SK-N-SH treated with all-trans-retinoic acid at 6 μM for 48 hours (cell line): ENCODE data around the gene CAMK4.

Experiments
- ATAC-seq: fragments of 200-7000 bp; cut with Tn5 transposase; 3 replicates; pipeline ENCODE4 v1.9.1; 2020; ENCODE audit warnings: mild to moderate bottlenecking, moderate library complexity
- ARNTL ChIP-seq: fragments of 450-650 bp; formaldehyde crosslinking; IDR thresholded peaks from 2 replicates; pipeline ENCODE4 v1.5.0; 2020; ENCODE audit warnings: low read depth, mild to moderate bottlenecking, moderate library complexity, borderline replicate concordance
- BACH2 ChIP-seq: fragments of 250-450 bp; sonication (Bioruptor Pico); IDR thresholded peaks from 2 replicates; pipeline ENCODE4 v1.9.0; 2021; ENCODE audit warnings: mild to moderate bottlenecking, borderline replicate concordance
- CSDC2 ChIP-seq: fragments of 250-450 bp; sonication (Bioruptor Pico); IDR thresholded peaks from 2 replicates; pipeline ENCODE4 v1.5.0; 2020; ENCODE audit warnings: mild to moderate bottlenecking, moderate library complexity
- ESRRG ChIP-seq: fragments of 250-450 bp; sonication (Bioruptor Pico); IDR thresholded peaks from 2 replicates; pipeline ENCODE4 v1.6.1; 2021; ENCODE audit warnings: mild to moderate bottlenecking
- GLIS3 ChIP-seq: fragments of 250-450 bp; sonication (Bioruptor Pico); IDR thresholded peaks from 2 replicates; pipeline ENCODE4 v1.5.0; 2020; ENCODE audit warnings: mild to moderate bottlenecking, moderate library complexity
- ISL1 ChIP-seq: fragments of 250-450 bp; sonication (Bioruptor Pico); IDR thresholded peaks from 2 replicates; pipeline ENCODE4 v2.1.2; 2022; ENCODE audit warnings: mild to moderate bottlenecking, moderate library complexity
- OSR1 ChIP-seq: fragments of 250-450 bp; sonication (Bioruptor Pico); IDR thresholded peaks from 2 replicates; pipeline ENCODE4 v1.8.0; 2022; ENCODE audit warnings: moderate library complexity, mild to moderate bottlenecking, inconsistent platforms
- PPARA ChIP-seq: fragments of 250-450 bp; sonication (Bioruptor Pico); IDR thresholded peaks from 2 replicates; pipeline ENCODE4 v1.5.0; 2020; ENCODE audit warnings: mild to moderate bottlenecking, borderline replicate concordance
- RARB ChIP-seq: fragments of 250-450 bp; sonication (Bioruptor Pico); IDR thresholded peaks from 2 replicates; pipeline ENCODE4 v1.8.0; 2021; ENCODE audit warnings: mild to moderate bottlenecking, moderate library complexity
- SNAI2 ChIP-seq: fragments of 250-450 bp; sonication (Bioruptor Pico); IDR thresholded peaks from 2 replicates; pipeline ENCODE4 v1.5.0; 2020; ENCODE audit warnings: mild to moderate bottlenecking, moderate library complexity
- TCF4 ChIP-seq: fragments of 250-450 bp; sonication (Bioruptor Pico); IDR thresholded peaks from 2 replicates; pipeline ENCODE4 v1.8.0; 2021; ENCODE audit warnings: mild to moderate bottlenecking, moderate library complexity, borderline replicate concordance
- TOX ChIP-seq: fragments of 250-450 bp; sonication (Bioruptor Pico); IDR thresholded peaks from 2 replicates; pipeline ENCODE4 v1.8.0; 2021; ENCODE audit warnings: mild to moderate bottlenecking, moderate library complexity, borderline replicate concordance
- ZC3H10 ChIP-seq: fragments of 250-450 bp; sonication (Bioruptor Pico); IDR thresholded peaks from 2 replicates; pipeline ENCODE4 v1.5.1; 2021; ENCODE audit warnings: mild to moderate bottlenecking, moderate library complexity
- ZFP3 ChIP-seq: fragments of 250-450 bp; sonication (Bioruptor Pico); IDR thresholded peaks from 2 replicates; pipeline ENCODE4 v1.5.0; 2020; ENCODE audit warnings: mild to moderate bottlenecking, moderate library complexity
- ZFP30 ChIP-seq: fragments of 450-650 bp; formaldehyde crosslinking; IDR thresholded peaks from 2 replicates; pipeline ENCODE4 v1.5.0; 2022; ENCODE audit warnings: mild to moderate bottlenecking, moderate library complexity
- ZNF565 ChIP-seq: fragments of 450-650 bp; formaldehyde crosslinking; conservative IDR thresholded peaks from 2 replicates; pipeline ENCODE4 v1.5.0; 2020; ENCODE audit warnings: low read depth, mild to moderate bottlenecking, moderate library complexity
- ZNF70 ChIP-seq: fragments of 450-650 bp; formaldehyde crosslinking; IDR thresholded peaks from 2 replicates; pipeline ENCODE4 v1.5.0; 2020; ENCODE audit warnings: mild to moderate bottlenecking, moderate library complexity
- ZNF8 ChIP-seq: fragments of 450-650 bp; formaldehyde crosslinking; IDR thresholded peaks from 2 replicates; pipeline ENCODE4 v1.5.0; 2020; ENCODE audit warnings: mild to moderate bottlenecking, moderate library complexity
- TF ChIP-seq, protein P1 (sequence below): fragments of 250-450 bp; sonication (Bioruptor Pico); IDR thresholded peaks from 2 replicates; pipeline ENCODE4 v1.5.1; 2020; ENCODE audit warnings: low read depth, mild to moderate bottlenecking, moderate library complexity
- TF ChIP-seq, protein P2 (sequence below): fragments of 250-450 bp; sonication (Bioruptor Pico); IDR thresholded peaks from 2 replicates; pipeline ENCODE4 v1.8.0; 2021; ENCODE audit warnings: low read depth, mild to moderate bottlenecking, moderate library complexity, borderline replicate concordance
- TF ChIP-seq, protein P3 (sequence below): fragments of 250-450 bp; sonication (Bioruptor Pico); IDR thresholded peaks from 2 replicates; pipeline ENCODE4 v1.5.1; 2021; ENCODE audit warnings: mild to moderate bottlenecking, moderate library complexity
- TF ChIP-seq, protein P4 (sequence below): fragments of 250-450 bp; sonication (Bioruptor Pico); IDR thresholded peaks from 2 replicates; pipeline ENCODE4 v1.5.0; 2020; ENCODE audit warnings: mild to moderate bottlenecking, moderate library complexity
- TF ChIP-seq, protein P5 (sequence below): fragments of 250-450 bp; sonication (Bioruptor Pico); IDR thresholded peaks from 2 replicates; pipeline ENCODE4 v1.8.0; 2020; ENCODE audit warnings: mild to moderate bottlenecking, moderate library complexity, borderline replicate concordance

Gene CAMK4

DNA sequence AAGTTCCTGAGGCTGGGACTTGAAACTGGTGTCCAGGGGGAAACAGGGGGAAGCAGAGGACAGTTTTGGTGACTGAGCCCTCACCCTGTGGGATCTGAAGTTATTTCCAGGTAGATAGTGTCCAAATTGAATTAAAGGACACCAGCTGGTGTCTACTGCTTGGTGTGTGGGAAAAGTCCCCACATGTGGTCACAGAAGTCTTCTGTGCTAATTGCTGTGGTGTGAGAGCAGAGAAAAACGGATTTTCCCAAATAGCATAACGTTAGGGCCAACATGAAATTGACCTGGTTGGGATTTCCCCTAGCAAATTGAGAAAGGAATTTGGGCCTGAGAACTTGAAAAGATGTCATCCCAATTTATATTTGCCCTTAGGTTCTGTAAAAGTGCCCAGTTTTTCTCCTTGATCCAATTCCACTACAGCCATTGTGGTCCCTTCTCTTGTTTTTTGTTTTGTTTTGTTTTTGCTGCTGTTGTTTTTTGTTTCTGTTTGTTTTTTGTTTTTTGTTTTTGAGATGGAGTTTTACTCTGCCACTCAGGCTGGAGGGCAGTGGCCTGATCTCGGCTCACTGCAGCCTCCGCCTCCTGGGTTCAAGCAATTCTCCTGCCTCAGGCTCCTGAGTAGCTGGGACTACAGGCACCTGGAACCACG, 293.8 kb downstream of the CAMK4 start (continued):
- TF ChIP-seq ZNF565 (CRISPR knock-in tag): no peak

DNA sequence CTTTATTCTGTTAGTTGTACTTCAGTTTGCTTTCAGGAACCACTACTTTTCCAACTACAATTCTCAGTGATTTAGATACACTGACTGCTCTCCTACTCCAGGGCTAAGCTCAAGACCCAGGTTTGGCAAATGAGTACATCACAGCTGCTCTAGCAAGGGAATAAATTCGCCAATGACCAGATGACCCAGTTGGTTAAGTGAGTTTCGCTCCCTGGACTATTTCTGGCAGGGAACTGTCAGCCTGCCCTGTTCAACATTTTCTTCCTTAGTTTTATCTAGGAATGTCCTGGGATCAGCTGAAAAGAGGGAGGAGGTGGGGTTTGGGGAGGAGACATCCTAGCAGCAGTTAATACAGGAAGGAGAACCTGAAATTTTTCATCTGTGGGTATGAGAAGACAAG, 294.6 kb downstream of the CAMK4 start:
- no peak for ATAC-seq
- TF ChIP-seq TCF4 (CRISPR knock-in tag) (no peak), ZNF70 (CRISPR knock-in tag) (no peak), ARNTL (no peak), PPARA (CRISPR knock-in tag) (no peak), BACH2 (no peak), ZFP30 (CRISPR knock-in tag) (no peak), RARB (CRISPR knock-in tag) (no peak)

DNA sequence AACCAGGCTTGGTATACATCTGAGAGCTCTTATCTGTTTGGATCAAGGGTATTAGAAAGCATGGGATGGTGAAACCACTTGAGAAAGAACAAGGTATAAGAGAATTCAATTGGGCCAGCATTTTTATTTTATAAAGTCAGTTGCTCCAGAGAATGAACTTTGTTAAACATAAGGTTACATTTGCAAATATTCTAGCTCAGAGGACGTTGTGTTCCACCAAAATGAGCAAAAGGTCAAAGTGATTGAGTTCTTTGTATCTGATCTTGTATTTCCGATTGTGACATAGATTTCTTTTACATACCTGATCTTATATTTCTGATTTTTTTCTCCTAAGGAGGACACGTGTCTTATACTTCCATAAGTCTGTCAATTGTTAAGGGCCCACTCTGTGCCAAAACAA, 296.7 kb downstream of the CAMK4 start:
- TF ChIP-seq, protein P1, sequence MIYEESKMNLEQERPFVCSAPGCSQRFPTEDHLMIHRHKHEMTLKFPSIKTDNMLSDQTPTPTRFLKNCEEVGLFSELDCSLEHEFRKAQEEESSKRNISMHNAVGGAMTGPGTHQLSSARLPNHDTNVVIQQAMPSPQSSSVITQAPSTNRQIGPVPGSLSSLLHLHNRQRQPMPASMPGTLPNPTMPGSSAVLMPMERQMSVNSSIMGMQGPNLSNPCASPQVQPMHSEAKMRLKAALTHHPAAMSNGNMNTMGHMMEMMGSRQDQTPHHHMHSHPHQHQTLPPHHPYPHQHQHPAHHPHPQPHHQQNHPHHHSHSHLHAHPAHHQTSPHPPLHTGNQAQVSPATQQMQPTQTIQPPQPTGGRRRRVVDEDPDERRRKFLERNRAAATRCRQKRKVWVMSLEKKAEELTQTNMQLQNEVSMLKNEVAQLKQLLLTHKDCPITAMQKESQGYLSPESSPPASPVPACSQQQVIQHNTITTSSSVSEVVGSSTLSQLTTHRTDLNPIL (CRISPR knock-in tag): no peak
- TF ChIP-seq, protein P2, sequence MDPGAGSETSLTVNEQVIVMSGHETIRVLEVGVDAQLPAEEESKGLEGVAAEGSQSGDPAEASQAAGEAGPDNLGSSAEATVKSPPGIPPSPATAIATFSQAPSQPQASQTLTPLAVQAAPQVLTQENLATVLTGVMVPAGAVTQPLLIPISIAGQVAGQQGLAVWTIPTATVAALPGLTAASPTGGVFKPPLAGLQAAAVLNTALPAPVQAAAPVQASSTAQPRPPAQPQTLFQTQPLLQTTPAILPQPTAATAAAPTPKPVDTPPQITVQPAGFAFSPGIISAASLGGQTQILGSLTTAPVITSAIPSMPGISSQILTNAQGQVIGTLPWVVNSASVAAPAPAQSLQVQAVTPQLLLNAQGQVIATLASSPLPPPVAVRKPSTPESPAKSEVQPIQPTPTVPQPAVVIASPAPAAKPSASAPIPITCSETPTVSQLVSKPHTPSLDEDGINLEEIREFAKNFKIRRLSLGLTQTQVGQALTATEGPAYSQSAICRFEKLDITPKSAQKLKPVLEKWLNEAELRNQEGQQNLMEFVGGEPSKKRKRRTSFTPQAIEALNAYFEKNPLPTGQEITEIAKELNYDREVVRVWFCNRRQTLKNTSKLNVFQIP (CRISPR knock-in tag): no peak
- TF ChIP-seq, all 23 proteins: peak for 0
- ATAC-seq: no peak

DNA sequence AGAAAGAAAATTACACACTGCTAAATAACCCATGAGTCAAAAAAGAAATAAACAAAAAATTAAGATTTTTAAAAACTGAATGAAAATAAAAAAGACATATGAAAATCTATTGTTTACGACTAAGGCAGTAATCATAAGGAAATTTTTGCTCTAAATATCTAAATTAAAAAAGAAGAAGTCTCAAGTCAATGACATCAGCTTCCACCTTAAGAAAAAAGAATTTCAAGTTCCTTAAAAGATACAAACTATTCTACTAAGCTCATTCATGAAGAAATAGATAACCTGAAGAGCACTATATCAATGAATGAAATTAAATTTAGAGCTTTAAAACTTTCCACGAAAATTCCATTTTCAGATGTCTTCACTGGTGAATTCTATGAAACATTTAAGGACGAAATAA, 303.9 kb downstream of the CAMK4 start:
- TF ChIP-seq OSR1 (CRISPR knock-in tag) (no peak), RARB (CRISPR knock-in tag) (no peak), PPARA (CRISPR knock-in tag) (no peak), ZNF565 (CRISPR knock-in tag) (no peak), ISL1 (no peak), SNAI2 (no peak), ESRRG (CRISPR knock-in tag) (no peak), GLIS3 (CRISPR knock-in tag) (no peak)
- TF ChIP-seq, protein P3, sequence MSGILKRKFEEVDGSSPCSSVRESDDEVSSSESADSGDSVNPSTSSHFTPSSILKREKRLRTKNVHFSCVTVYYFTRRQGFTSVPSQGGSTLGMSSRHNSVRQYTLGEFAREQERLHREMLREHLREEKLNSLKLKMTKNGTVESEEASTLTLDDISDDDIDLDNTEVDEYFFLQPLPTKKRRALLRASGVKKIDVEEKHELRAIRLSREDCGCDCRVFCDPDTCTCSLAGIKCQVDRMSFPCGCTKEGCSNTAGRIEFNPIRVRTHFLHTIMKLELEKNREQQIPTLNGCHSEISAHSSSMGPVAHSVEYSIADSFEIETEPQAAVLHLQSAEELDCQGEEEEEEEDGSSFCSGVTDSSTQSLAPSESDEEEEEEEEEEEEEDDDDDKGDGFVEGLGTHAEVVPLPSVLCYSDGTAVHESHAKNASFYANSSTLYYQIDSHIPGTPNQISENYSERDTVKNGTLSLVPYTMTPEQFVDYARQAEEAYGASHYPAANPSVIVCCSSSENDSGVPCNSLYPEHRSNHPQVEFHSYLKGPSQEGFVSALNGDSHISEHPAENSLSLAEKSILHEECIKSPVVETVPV: no peak

DNA sequence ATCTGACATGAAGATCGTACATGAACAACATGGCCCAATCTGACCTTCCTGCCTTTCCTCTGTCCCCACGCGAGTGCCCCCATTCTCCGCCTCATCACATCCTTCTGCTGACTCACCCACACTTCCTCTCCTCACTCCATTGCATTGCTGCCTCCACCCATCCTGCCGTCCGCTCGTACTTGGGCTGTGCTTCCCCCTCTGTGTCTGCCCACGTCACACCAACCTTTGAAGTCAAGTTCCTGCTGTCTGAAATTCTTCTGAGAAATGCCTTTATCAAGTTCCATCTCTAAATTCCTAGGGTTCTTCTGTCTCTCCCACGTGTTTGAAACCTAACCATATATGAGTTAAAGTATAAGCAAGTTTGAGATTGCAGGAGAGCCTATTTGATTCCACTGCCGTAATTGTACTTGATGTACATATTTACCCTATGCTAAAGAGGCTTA, 306.1 kb downstream of the CAMK4 start:
- TF ChIP-seq, protein P2 (CRISPR knock-in tag): no peak
- TF ChIP-seq, protein P4, sequence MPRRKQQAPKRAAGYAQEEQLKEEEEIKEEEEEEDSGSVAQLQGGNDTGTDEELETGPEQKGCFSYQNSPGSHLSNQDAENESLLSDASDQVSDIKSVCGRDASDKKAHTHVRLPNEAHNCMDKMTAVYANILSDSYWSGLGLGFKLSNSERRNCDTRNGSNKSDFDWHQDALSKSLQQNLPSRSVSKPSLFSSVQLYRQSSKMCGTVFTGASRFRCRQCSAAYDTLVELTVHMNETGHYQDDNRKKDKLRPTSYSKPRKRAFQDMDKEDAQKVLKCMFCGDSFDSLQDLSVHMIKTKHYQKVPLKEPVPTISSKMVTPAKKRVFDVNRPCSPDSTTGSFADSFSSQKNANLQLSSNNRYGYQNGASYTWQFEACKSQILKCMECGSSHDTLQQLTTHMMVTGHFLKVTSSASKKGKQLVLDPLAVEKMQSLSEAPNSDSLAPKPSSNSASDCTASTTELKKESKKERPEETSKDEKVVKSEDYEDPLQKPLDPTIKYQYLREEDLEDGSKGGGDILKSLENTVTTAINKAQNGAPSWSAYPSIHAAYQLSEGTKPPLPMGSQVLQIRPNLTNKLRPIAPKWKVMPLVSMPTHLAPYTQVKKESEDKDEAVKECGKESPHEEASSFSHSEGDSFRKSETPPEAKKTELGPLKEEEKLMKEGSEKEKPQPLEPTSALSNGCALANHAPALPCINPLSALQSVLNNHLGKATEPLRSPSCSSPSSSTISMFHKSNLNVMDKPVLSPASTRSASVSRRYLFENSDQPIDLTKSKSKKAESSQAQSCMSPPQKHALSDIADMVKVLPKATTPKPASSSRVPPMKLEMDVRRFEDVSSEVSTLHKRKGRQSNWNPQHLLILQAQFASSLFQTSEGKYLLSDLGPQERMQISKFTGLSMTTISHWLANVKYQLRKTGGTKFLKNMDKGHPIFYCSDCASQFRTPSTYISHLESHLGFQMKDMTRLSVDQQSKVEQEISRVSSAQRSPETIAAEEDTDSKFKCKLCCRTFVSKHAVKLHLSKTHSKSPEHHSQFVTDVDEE (CRISPR knock-in tag): no peak
- TF ChIP-seq ZFP3 (CRISPR knock-in tag): no peak
- TF ChIP-seq SNAI2: no peak
- TF ChIP-seq RARB (CRISPR knock-in tag): no peak
- no peak for TF ChIP-seq TCF4 (CRISPR knock-in tag)
- no peak for TF ChIP-seq TOX (CRISPR knock-in tag)
- no peak for TF ChIP-seq ZNF8 (CRISPR knock-in tag)
- TF ChIP-seq BACH2: no peak
- no peak for TF ChIP-seq ARNTL
- no peak for TF ChIP-seq ZC3H10 (CRISPR knock-in tag)
- TF ChIP-seq, protein P5, sequence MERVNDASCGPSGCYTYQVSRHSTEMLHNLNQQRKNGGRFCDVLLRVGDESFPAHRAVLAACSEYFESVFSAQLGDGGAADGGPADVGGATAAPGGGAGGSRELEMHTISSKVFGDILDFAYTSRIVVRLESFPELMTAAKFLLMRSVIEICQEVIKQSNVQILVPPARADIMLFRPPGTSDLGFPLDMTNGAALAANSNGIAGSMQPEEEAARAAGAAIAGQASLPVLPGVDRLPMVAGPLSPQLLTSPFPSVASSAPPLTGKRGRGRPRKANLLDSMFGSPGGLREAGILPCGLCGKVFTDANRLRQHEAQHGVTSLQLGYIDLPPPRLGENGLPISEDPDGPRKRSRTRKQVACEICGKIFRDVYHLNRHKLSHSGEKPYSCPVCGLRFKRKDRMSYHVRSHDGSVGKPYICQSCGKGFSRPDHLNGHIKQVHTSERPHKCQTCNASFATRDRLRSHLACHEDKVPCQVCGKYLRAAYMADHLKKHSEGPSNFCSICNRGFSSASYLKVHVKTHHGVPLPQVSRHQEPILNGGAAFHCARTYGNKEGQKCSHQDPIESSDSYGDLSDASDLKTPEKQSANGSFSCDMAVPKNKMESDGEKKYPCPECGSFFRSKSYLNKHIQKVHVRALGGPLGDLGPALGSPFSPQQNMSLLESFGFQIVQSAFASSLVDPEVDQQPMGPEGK (CRISPR knock-in tag): no peak
- no peak for TF ChIP-seq CSDC2 (CRISPR knock-in tag)
- TF ChIP-seq, protein P1 (CRISPR knock-in tag): no peak
- no peak for TF ChIP-seq ZNF565 (CRISPR knock-in tag)
- TF ChIP-seq, all 23 proteins: peak for 0
- peak; percentile 91 for ATAC-seq

More for the DNA sequence above, 303.9 kb downstream of the CAMK4 start:
- ATAC-seq: no peak
